GM21390 (cell line): ENCODE results near the gene ASMTL.
"Not testable (repeated sequence)": the region's sequence is repeated elsewhere in the genome, so short reads cannot be mapped to it uniquely, and the experiment has no call there.

ENCODE experiments used
- ATAC-seq: cut with Tn5 transposase; IDR thresholded peaks from one replicate; pipeline ENCODE4 v1.9.1; 2021; ENCODE audit not compliant: unreplicated experiment

ASMTL gene

GRCh38 chrX:1462110-1462509 is 9.4 kb upstream of the ASMTL start:
- no peak for ATAC-seq

GRCh38 chrX:1455948-1456280 is 3.2 kb upstream of the ASMTL start:
- ATAC-seq: no peak

GRCh38 chrX:1453951-1454785 is 1.5 kb upstream of the ASMTL start:
- ATAC-seq: peak; percentile 40

GRCh38 chrX:1453395-1453783 is 680 bp upstream of the ASMTL start:
- peak; percentile 2 for ATAC-seq

GRCh38 chrX:1451661-1452515 is 821 bp downstream of the ASMTL start:
- ATAC-seq: no peak

- no peak for ATAC-seq
Measured at GRCh38 chrX:1451251-1451660, 1.5 kb downstream of the ASMTL start.

- ATAC-seq: no peak
Measured at GRCh38 chrX:1450361-1451161, 2.1 kb downstream of the ASMTL start.

- ATAC-seq: no peak
Measured at GRCh38 chrX:1449823-1450149, 2.9 kb downstream of the ASMTL start.

GRCh38 chrX:1449036-1449822 is 3.5 kb downstream of the ASMTL start:
- no peak for ATAC-seq

GRCh38 chrX:1448573-1449001 is 4.1 kb downstream of the ASMTL start:
- not testable (repeated sequence) for ATAC-seq

- not testable (repeated sequence) for ATAC-seq
Measured at GRCh38 chrX:1447969-1448572, 4.6 kb downstream of the ASMTL start.

GRCh38 chrX:1446984-1447968 is 5.4 kb downstream of the ASMTL start:
- not testable (repeated sequence) for ATAC-seq

GRCh38 chrX:1444561-1445500 is 7.9 kb downstream of the ASMTL start:
- no peak for ATAC-seq

GRCh38 chrX:1443496-1444075 is 9.1 kb downstream of the ASMTL start:
- no peak for ATAC-seq

- no peak for ATAC-seq
Measured at GRCh38 chrX:1442724-1443367, 9.9 kb downstream of the ASMTL start.

- no peak for ATAC-seq
Measured at GRCh38 chrX:1442016-1442665, 10.6 kb downstream of the ASMTL start.

- ATAC-seq: no peak
Measured at GRCh38 chrX:1440506-1440905, 12.2 kb downstream of the ASMTL start.
